SIG-M5 treated with dmso at 0.1 percent for 504 hours (cell line): ENCODE results near the gene DTWD2.
A peak's percentile ranks its signal among the peaks of the same experiment; 100 is the strongest.
"Not testable (repeated sequence)": the region's sequence is repeated elsewhere in the genome, so short reads cannot be mapped to it uniquely, and the experiment has no call there.

Experiments used
- DNase-seq: peaks from one replicate; lab custom pipeline; 2025; ENCODE audit not compliant: unreplicated experiment; lab: John Stamatoyannopoulos, UW

The DTWD2 gene

GRCh38 chr5:118998861-118999260 lies 10.5 kb upstream of the DTWD2 start:
- DNase-seq: not testable (repeated sequence)

DNA sequence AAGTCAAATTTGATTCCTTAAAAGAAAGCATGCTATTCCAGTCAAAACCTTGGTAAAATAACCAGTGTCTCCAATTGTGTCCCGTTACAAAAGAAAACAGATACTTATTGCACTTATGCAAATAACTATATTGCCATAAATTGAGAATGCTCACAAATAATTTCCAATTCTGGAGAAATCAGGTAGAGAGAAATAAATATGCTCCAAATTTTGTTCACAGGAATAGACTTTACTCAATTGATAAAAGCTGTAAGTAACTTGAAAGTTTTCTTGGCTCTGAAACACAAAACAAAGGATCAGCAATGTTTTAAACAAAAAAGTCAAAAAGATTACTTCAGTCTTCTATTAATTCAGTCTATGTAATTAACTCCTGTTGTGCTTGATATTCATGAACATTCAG lies 7.8 kb upstream of the DTWD2 start:
- no peak for DNase-seq

- DNase-seq: no peak
These were observed 6.2 kb upstream of the DTWD2 start for GRCh38 chr5:118994595-118994994.

- DNase-seq: not testable (repeated sequence)
These were observed 4.8 kb upstream of the DTWD2 start for GRCh38 chr5:118993118-118993517.

DNA sequence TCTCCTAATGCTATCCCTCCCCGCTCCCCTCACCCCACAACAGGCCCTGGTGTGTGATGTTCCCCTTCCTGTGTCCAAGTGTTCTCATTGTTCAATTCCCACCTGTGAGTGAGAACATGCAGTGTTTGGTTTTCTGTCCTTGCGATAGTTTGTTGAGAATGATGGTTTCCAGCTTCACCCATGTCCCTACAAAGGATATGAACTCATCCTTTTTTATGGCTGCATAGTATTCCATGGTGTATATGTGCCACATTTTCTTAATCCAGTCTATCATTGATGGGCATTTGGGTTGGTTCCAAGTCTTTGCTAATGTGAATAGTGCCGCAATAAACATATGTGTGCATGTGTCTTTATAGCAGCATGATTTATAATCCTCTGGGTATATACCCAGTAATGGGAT lies 3.7 kb upstream of the DTWD2 start:
- DNase-seq: not testable (repeated sequence)

DNA sequence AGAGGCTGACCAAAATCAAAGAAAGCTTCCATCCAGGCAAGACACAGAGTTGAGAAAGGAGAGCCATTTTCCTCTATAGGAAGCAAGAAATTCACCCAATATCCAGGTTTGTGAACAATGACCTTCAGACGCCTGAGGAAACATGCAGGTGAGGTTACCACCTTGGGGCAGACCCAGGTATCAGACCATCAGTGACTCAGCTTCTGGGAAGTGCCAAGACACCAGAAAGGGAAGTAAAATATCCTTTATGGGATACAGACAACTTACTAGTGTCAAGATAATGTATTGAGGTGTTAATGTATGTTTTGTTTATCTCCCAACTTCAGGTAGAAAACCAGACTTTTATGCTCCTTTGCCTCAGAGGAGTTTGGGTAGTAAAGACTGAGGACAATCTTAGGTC lies 2.2 kb upstream of the DTWD2 start:
- no peak for DNase-seq

DNA sequence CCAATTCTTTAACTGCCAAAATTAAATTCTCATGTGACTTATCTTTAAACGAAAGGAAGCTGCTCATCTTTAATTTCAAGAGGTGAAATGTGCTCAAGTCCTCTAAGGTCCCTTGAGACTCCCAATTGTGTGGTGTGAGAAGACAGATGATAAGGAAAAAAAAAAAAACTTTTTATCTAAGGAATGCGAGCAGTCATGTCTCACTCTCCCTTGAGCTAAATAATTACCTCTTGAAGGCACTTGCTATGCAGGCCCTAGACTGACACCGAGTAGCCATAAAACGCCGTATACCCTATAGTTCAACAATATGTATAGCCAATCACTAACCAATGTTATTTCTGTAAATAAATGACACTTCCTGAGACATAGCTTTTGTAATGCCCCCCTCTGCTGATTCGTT lies 1.5 kb upstream of the DTWD2 start:
- DNase-seq: no peak

- DNase-seq: peak; percentile 41
These were observed 476 bp upstream of the DTWD2 start for GRCh38 chr5:118988866-118989180.

DNA sequence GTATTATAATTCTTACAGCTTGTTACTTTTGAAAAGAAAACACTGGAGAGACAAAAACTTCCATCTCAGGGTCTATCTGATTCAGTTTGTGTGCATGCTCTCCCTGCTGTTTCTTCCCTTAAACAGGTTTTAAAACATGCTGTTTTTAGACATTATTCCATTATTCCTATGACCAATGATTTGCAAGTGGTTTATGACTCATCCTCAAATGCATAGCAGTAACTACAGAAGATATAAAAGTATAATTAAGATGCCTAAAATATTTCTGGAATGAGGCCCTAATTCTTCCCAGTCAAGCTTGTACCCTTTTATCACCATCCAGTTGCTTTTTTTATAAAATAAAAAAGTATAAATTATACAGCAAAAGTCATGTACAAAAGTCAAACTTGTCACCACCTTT lies 3.7 kb downstream of the DTWD2 start:
- DNase-seq: no peak

GRCh38 chr5:118981783-118982182 lies 6.6 kb downstream of the DTWD2 start:
- DNase-seq: no peak

DNA sequence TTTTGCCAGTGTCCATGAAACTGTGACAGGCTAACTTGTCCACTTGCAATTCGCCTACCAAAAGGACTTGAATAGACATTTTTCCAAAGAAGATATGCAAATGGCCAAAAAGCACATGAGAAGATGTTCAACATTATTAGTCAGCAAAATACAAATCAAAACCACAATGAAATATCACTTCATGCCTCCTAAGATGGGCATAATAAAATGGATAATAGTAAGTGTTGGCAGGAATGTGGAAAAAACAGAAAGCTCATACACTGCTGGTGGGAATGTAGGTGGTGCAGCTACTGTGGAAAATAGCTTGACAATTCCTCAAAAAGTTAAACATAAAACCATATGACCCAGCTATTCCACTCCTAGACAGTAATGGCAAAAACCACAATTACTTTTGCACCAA lies 7.9 kb downstream of the DTWD2 start:
- DNase-seq: no peak

DNA sequence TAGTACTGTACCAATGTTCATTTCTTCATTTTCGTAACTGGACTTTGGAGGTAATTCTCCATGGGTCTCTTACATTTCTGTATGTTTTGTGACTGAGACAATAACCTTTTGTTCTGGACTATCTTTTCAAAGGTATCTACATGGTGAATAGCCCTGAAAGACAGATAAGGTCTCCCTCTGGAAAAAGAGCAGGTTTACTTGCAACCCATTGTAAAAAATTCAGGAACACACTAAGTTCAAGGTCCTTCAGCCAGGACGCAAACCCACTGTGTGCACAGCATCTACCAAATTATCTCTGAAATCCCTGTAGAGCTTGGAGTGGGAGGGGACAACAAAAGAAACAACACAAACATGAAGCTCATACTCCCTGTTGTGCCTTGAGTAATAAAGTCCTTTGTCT lies 8.3 kb downstream of the DTWD2 start:
- no peak for DNase-seq

DNA sequence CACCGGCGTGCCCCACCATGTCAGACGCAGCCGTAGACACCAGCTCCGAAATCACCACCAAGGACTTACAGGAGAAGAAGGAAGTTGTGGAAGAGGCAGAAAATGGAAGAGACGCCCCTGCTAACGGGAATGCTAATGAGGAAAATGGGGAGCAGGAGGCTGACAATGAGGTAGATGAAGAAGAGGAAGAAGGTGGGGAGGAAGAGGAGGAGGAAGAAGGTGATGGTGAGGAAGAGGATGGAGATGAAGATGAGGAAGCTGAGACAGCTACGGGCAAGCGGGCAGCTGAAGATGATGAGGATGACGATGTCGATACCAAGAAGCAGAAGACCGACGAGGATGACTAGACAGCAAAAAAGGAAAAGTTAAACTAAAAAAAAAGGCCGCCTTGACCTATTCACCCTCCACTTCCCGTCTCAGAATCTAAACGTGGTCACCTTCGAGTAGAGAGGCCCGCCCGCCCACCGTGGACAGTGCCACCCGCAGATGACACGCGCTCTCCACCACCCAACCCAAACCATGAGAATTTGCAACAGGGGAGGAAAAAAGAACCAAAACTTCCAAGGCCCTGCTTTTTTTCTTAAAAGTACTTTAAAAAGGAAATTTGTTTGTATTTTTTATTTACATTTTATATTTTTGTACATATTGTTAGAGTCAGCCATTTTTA lies 14.4 kb downstream of the DTWD2 start:
- DNase-seq: not testable (repeated sequence)

GRCh38 chr5:118968925-118969375 lies 19.4 kb downstream of the DTWD2 start:
- no peak for DNase-seq

- no peak for DNase-seq
These were observed 19.9 kb downstream of the DTWD2 start for GRCh38 chr5:118968406-118968911.

- DNase-seq: no peak
These were observed 21.3 kb downstream of the DTWD2 start for GRCh38 chr5:118967059-118967508.

- DNase-seq: no peak
These were observed 22.5 kb downstream of the DTWD2 start for GRCh38 chr5:118965890-118966289.

DNA sequence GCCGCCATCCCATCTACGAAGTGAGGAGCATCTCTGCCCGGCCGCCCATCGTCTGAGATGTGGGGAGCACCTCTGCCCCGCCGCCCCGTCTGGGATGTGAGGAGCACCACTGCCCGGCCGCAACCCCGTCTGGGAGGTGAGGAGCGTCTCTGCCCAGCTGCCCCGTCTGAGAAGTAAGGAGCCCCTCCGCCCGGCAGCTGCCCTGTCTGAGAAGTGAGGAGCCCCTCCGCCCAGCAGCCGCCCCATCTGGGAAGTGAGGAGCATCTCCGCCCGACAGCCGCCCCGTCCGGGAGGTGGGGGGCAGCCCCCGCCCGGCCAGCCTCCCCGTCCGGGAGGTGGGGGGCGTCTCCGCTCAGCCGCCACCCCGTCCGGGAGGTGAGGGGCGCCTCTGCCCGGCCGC lies 23.4 kb downstream of the DTWD2 start:
- DNase-seq: not testable (repeated sequence)

- not testable (repeated sequence) for DNase-seq
These were observed 24.0 kb downstream of the DTWD2 start for GRCh38 chr5:118964388-118964787.

GRCh38 chr5:118963169-118963568 lies 25.2 kb downstream of the DTWD2 start:
- DNase-seq: no peak

- no peak for DNase-seq
These were observed 27.8 kb downstream of the DTWD2 start for GRCh38 chr5:118960557-118960956.

DNA sequence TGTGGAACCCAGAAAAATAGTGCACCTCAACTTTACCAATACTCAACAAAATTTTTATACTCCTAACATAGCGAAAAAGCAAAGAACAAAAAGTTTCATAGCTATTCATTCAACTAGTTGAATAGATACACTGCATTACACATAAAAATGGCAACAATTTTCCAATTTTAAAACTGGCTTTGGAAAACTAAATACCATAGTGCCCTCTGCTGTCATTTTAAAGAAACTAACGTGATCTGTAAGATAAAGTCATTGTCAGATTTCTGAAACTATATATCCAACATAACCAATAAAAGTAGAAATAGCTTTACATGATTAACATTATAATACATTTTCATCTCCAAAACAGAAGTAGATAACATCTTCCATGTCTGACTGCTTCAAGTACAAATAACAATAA lies 31.6 kb downstream of the DTWD2 start:
- peak; percentile 37 for DNase-seq

GRCh38 chr5:118953652-118954005 lies 34.7 kb downstream of the DTWD2 start:
- DNase-seq: no peak
